PC-3 (cell line): ENCODE results near the gene SLC2A9. TPM values are rescaled to one million over a fixed set of nuclear protein-coding genes. Genes with fewer than 3 reads are reported as not detected.

Experiments
- ATAC-seq: fragments of 200-7000 bp; cut with Tn5 transposase; 2 replicates; pipeline ENCODE4 v1.9.1; 2020; ENCODE audit warnings: mild to moderate bottlenecking, moderate library complexity
- BruUV-seq: library from RNA; stranded (reverse); fragments of 400-500 nt; replicated peaks from 2 replicates; lab custom pipeline; 2021; lab: Mats Ljungman, UMichigan
- CTCF ChIA-PET: fragments of 300-600 bp; sonication (Branson Sonifier 250); formaldehyde crosslinking; loops from one replicate; lab custom pipeline; 2022; ENCODE audit warnings: antibody characterized with exemption; lab: Charles Lee
- POLR2A ChIA-PET: fragments of 300-600 bp; sonication (Branson Sonifier 250); formaldehyde crosslinking; loops from one replicate; lab custom pipeline; 2022; ENCODE audit warnings: antibody characterized with exemption; ENCODE audit not compliant: unreplicated experiment; lab: Charles Lee
- DNase-seq: peaks from one replicate; pipeline ENCODE4 v3.0.0-alpha.2; 2015
- H2AFZ ChIP-seq: fragments of 300-600 bp; sonication (generic); 2 replicates; pipeline ENCODE4 v1.6.0; 2016; ENCODE audit warnings: antibody characterized with exemption, low read length
- H3F3A ChIP-seq: fragments of 300-600 bp; sonication (generic); one replicate; pipeline ENCODE4 v1.6.0; 2017; ENCODE audit warnings: antibody characterized with exemption, low read length, control low read depth, mild to moderate bottlenecking; ENCODE audit not compliant: unreplicated experiment
- H3K27ac ChIP-seq: fragments of 300-600 bp; sonication (generic); 2 replicates; pipeline ENCODE4 v1.5.1; 2016; ENCODE audit warnings: mild to moderate bottlenecking, low read length
- H3K27me3 ChIP-seq: fragments of 300-600 bp; sonication (generic); 2 replicates; pipeline ENCODE4 v1.6.1; 2016; ENCODE audit warnings: low read length, mixed read lengths
- H3K36me3 ChIP-seq: fragments of 300-600 bp; sonication (generic); 2 replicates; pipeline ENCODE4 v1.6.1; 2016; ENCODE audit warnings: low read depth, mixed run types, low read length, mixed read lengths
- H3K4me1 ChIP-seq: fragments of 300-600 bp; sonication (generic); 2 replicates; pipeline ENCODE4 v1.5.1; 2016; ENCODE audit warnings: low read length; ENCODE audit not compliant: insufficient read depth
- H3K4me2 ChIP-seq: fragments of 300-600 bp; sonication (generic); 2 replicates; pipeline ENCODE4 v1.6.0; 2016; ENCODE audit warnings: low read length
- H3K4me3 ChIP-seq: fragments of 300-600 bp; sonication (generic); 2 replicates; pipeline ENCODE4 v1.5.1; 2016; ENCODE audit warnings: mild to moderate bottlenecking, low read length, mixed read lengths
- H3K79me2 ChIP-seq: fragments of 300-600 bp; sonication (generic); 2 replicates; pipeline ENCODE4 v1.6.1; 2017; ENCODE audit warnings: low read length, mixed read lengths
- H3K9ac ChIP-seq: fragments of 300-600 bp; sonication (generic); 2 replicates; pipeline ENCODE4 v1.6.0; 2016; ENCODE audit warnings: mild to moderate bottlenecking, low read length
- H3K9me2 ChIP-seq: fragments of 300-600 bp; sonication (generic); replicated peaks from 2 replicates; pipeline ENCODE4 v1.6.1; 2016; ENCODE audit warnings: mixed run types, low read length, mixed read lengths
- H3K9me3 ChIP-seq: fragments of 300-600 bp; sonication (generic); 2 replicates; pipeline ENCODE4 v1.6.1; 2016; ENCODE audit warnings: low read length, mixed read lengths
- H4K20me1 ChIP-seq: fragments of 300-600 bp; sonication (generic); 2 replicates; pipeline ENCODE4 v1.6.1; 2016; ENCODE audit warnings: low read length, mixed read lengths
- CTCF ChIP-seq: fragments of 300-600 bp; sonication (generic); conservative IDR thresholded peaks from 2 replicates; pipeline ENCODE4 v1.5.1; 2017; ENCODE audit warnings: antibody characterized with exemption, low read depth, mild to moderate bottlenecking, low read length
- EZH2 ChIP-seq: fragments of 300-600 bp; sonication (generic); IDR thresholded peaks from one replicate; pipeline ENCODE4 v1.6.1; 2017; ENCODE audit warnings: antibody characterized with exemption, mild to moderate bottlenecking, low read length; ENCODE audit not compliant: unreplicated experiment
- EZH2phosphoT487 ChIP-seq: fragments of 300-600 bp; sonication (generic); IDR thresholded peaks from 2 replicates; pipeline ENCODE4 v1.6.1; 2018; ENCODE audit warnings: mild to moderate bottlenecking, antibody characterized with exemption, low read length, borderline replicate concordance
- intact Hi-C: fragments of 100-400 bp; cut with micrococcal nuclease; formaldehyde crosslinking; loops from 2 replicates; pipeline ENCODE4 v1.9.0; 2023
- total RNA-seq: library from RNA; depleted of rRNA; stranded (reverse); fragments of >200 nt; gene quantifications from 2 replicates; pipeline ENCODE4 v1.2.3, GENCODE V29; 2014

Gene SLC2A9
- total RNA-seq, 1 experiment from 2014 or later, result 0.11 TPM

GRCh38 chr4:10045481-10045880, 24.2 kb upstream of the SLC2A9 start:
- ChIA-PET POLR2A (no interaction called here), CTCF (no interaction called here)
- Histone ChIP-seq H3K4me2 (no peak overlapping the region), H3K27ac (no peak overlapping the region), H3K9ac (no peak overlapping the region), H4K20me1 (no peaks in the 10 kb centered on the region), H3K4me1 (no peaks in the 10 kb centered on the region), H3K36me3 (no peaks in the 10 kb centered on the region), H3K4me3 (no peak overlapping the region), H3K79me2 (no peaks in the 10 kb centered on the region), H3K27me3 (no peaks in the 10 kb centered on the region), H3F3A (no peaks in the 10 kb centered on the region), H3K9me3 (no peaks in the 10 kb centered on the region), H2AFZ (no peak overlapping the region), H3K9me2 (no peaks in the 10 kb centered on the region)
- intact Hi-C loops, result no loop called here
- no peak for TF ChIP-seq CTCF
- no peak for TF ChIP-seq EZH2
- TF ChIP-seq EZH2phosphoT487, result no peak
- DNase-seq, result peak; percentile 6
- ATAC-seq, result no peak
- BruUV-seq, result no TSS peak

- no peaks in the 10 kb centered on the region for H4K20me1 ChIP-seq
- no peaks in the 10 kb centered on the region for H3K79me2 ChIP-seq
- no peak overlapping the region for H2AFZ ChIP-seq
- H3K9me3 ChIP-seq, result no peaks in the 10 kb centered on the region
- no peaks in the 10 kb centered on the region for H3K36me3 ChIP-seq
- CTCF ChIA-PET, result no interaction called here
- no peaks in the 10 kb centered on the region for H3F3A ChIP-seq
- no peak overlapping the region for H3K4me3 ChIP-seq
- peaks cover 3% of the 10 kb centered on the region; the same call in 1 of the 2 replicates for H3K27me3 ChIP-seq
- intact Hi-C loops, result no loop called here
- no peaks in the 10 kb centered on the region for H3K4me1 ChIP-seq
- DNase-seq (no peak), ATAC-seq (no peak)
- no TSS peak for BruUV-seq
- no peak overlapping the region for H3K27ac ChIP-seq
- no peak overlapping the region for H3K9ac ChIP-seq
- no peaks in the 10 kb centered on the region for H3K9me2 ChIP-seq
- POLR2A ChIA-PET, result no interaction called here
- TF ChIP-seq CTCF (no peak), EZH2 (no peak), EZH2phosphoT487 (no peak)
- H3K4me2 ChIP-seq, result no peak overlapping the region
Observed at GRCh38 chr4:10041036-10041435, 19.7 kb upstream of the SLC2A9 start.

- DNase-seq, result no peak
- POLR2A ChIA-PET, result no interaction called here
- TF ChIP-seq EZH2phosphoT487 (no peak), CTCF (no peak), EZH2 (no peak)
- no peak for ATAC-seq
- CTCF ChIA-PET, result no interaction called here
- peaks cover 3% of the 10 kb centered on the region; the same call in 1 of the 2 replicates for H3K27me3 ChIP-seq
- no peaks in the 10 kb centered on the region for H3K9me3 ChIP-seq
- no peaks in the 10 kb centered on the region for H3K36me3 ChIP-seq
- no peaks in the 10 kb centered on the region for H3K9me2 ChIP-seq
- no peaks in the 10 kb centered on the region for H3K79me2 ChIP-seq
- H3K27ac ChIP-seq, result no peak overlapping the region
- H3K4me2 ChIP-seq, result no peak overlapping the region
- H3K4me3 ChIP-seq, result no peak overlapping the region
- H3F3A ChIP-seq, result no peaks in the 10 kb centered on the region
- H2AFZ ChIP-seq, result no peak overlapping the region
- intact Hi-C loops, result no loop called here
- H3K4me1 ChIP-seq, result no peaks in the 10 kb centered on the region
- no peak overlapping the region for H3K9ac ChIP-seq
- no TSS peak for BruUV-seq
- no peaks in the 10 kb centered on the region for H4K20me1 ChIP-seq
Observed at GRCh38 chr4:10040049-10040892, 19.0 kb upstream of the SLC2A9 start.
